Measurements from ENCODE around the gene KLHL1.

GRCh38 chr13:69955271-69955670 is 153.0 kb downstream of the KLHL1 start:
- TF ChIP-seq POLR2A (IDR thresholded peaks at IDR 0.05) (no peak), CTCF (IDR thresholded peaks at IDR 0.05) (no peak)

Measured in Peyer's patch (tissue), 4 donors.